ENCODE data around the gene CTNNA3. TPM values are rescaled to one million over a fixed set of nuclear protein-coding genes. Genes with fewer than 3 reads are reported as not detected.

CTNNA3 gene
- total RNA-seq, 1 experiment from 2014 or later: 0.32 TPM

DNA sequence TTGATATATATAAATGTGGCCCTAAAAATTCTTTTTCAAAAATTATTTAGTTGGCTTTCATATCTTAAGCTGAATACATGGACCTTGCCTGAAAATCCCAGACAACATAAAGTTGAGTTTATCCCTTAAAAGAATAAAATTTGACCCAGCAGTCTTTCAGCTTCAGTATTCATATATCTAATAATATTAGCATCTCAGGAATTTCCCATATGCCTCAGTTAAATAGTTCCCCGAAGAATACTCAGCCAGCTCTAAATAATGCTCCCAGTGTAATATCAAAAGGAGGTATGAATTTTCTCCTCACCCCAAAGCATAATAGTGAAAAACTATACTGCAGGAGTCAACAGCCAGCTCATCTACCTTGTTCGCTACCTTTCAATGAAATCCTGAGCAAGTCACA is 145.9 kb downstream of the CTNNA3 start:
- Histone ChIP-seq H3K4me1 (ENCODE audit: control insufficient read depth in 1 of 2, insufficient read depth in 2 of 2, low read length in 2 of 2) (no peaks in the 10 kb centered on the region), H3K27ac (ENCODE audit: low read depth, low read length) (no peak overlapping the region), H3K27me3 (ENCODE audit: insufficient read depth, low read length) (no peaks in the 10 kb centered on the region), H2AFZ (ENCODE audit: low read depth, low read length, poor library complexity, severe bottlenecking) (no peak overlapping the region), H3K9me2 (ENCODE audit: insufficient read depth) (no peaks in the 10 kb centered on the region), H3K9ac (ENCODE audit: low read length) (no peak overlapping the region), H4K20me1 (ENCODE audit: insufficient read depth) (no peaks in the 10 kb centered on the region), H3K9me3 (ENCODE audit: control insufficient read depth in 1 of 2, insufficient read depth in 1 of 2, low read depth in 1 of 2, low read length in 2 of 2) (no peaks in the 10 kb centered on the region), H3K79me2 (ENCODE audit: insufficient read depth, low read length) (no peaks in the 10 kb centered on the region), H3K36me3 (ENCODE audit: control insufficient read depth in 1 of 2, insufficient read depth in 2 of 2, low read length in 2 of 2) (no peaks in the 10 kb centered on the region), H3K4me3 (replicated peaks in 1 of 2; ENCODE audit: low read depth in 1 of 2, low read length in 2 of 2) (no peak overlapping the region), H3K4me2 (ENCODE audit: low read length) (no peak overlapping the region)
- BruUV-seq (replicated peaks): no TSS peak
- no peak for DNase-seq (ENCODE audit: low read depth, low spot score)
- ATAC-seq: no peak
- intact Hi-C loops (cut with micrococcal nuclease): no loop called here
- CTCF ChIA-PET: no interaction called here
- RAD21 ChIA-PET (ENCODE audit: low non-redundant PET in 1 of 2, low total read pairs in 2 of 2, uncharacterized antibody in 2 of 2, unreplicated experiment in 2 of 2): no interaction called here
- TF ChIP-seq POLR2A (IDR thresholded peaks at IDR 0.05; ENCODE audit: borderline replicate concordance, extremely low read depth, insufficient read depth, insufficient read length) (no peak), SP1 (IDR thresholded peaks at IDR 0.05; ENCODE audit: low read depth) (no peak), ZFX (IDR thresholded peaks at IDR 0.05) (no peak), CBX3 (IDR thresholded peaks at IDR 0.05; ENCODE audit: low read depth) (no peak), REST (IDR thresholded peaks at IDR 0.05; ENCODE audit: low read depth) (no peak), EZH2phosphoT487 (IDR thresholded peaks at IDR 0.05; ENCODE audit: borderline replicate concordance) (no peak), TCF7L2 (IDR thresholded peaks at IDR 0.05; ENCODE audit: borderline replicate concordance, extremely low read depth, insufficient read depth, insufficient read length) (no peak), POLR2AphosphoS5 (IDR thresholded peaks at IDR 0.05; ENCODE audit: low read depth, low read length) (no peak), ZNF274 (IDR thresholded peaks at IDR 0.05; ENCODE audit: low read depth, low read length) (no peak), YY1 (IDR thresholded peaks at IDR 0.05; ENCODE audit: extremely low read depth, insufficient replicate concordance, low read depth, low read length) (no peak), SRF (IDR thresholded peaks at IDR 0.05; ENCODE audit: low read depth) (no peak), SIN3A (IDR thresholded peaks at IDR 0.05; ENCODE audit: low read depth) (no peak), ELF1 (IDR thresholded peaks at IDR 0.05; ENCODE audit: borderline replicate concordance, low read depth) (no peak), FOSL1 (IDR thresholded peaks at IDR 0.05; ENCODE audit: low read depth) (no peak), EZH2 (IDR thresholded peaks at IDR 0.05) (no peak), JUND (IDR thresholded peaks at IDR 0.05) (no peak)
- TF ChIP-seq, protein P1, sequence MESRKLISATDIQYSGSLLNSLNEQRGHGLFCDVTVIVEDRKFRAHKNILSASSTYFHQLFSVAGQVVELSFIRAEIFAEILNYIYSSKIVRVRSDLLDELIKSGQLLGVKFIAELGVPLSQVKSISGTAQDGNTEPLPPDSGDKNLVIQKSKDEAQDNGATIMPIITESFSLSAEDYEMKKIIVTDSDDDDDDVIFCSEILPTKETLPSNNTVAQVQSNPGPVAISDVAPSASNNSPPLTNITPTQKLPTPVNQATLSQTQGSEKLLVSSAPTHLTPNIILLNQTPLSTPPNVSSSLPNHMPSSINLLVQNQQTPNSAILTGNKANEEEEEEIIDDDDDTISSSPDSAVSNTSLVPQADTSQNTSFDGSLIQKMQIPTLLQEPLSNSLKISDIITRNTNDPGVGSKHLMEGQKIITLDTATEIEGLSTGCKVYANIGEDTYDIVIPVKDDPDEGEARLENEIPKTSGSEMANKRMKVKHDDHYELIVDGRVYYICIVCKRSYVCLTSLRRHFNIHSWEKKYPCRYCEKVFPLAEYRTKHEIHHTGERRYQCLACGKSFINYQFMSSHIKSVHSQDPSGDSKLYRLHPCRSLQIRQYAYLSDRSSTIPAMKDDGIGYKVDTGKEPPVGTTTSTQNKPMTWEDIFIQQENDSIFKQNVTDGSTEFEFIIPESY (IDR thresholded peaks at IDR 0.05; ENCODE audit: extremely low read depth, insufficient replicate concordance, low read length): no peak
- TF ChIP-seq, protein P2, sequence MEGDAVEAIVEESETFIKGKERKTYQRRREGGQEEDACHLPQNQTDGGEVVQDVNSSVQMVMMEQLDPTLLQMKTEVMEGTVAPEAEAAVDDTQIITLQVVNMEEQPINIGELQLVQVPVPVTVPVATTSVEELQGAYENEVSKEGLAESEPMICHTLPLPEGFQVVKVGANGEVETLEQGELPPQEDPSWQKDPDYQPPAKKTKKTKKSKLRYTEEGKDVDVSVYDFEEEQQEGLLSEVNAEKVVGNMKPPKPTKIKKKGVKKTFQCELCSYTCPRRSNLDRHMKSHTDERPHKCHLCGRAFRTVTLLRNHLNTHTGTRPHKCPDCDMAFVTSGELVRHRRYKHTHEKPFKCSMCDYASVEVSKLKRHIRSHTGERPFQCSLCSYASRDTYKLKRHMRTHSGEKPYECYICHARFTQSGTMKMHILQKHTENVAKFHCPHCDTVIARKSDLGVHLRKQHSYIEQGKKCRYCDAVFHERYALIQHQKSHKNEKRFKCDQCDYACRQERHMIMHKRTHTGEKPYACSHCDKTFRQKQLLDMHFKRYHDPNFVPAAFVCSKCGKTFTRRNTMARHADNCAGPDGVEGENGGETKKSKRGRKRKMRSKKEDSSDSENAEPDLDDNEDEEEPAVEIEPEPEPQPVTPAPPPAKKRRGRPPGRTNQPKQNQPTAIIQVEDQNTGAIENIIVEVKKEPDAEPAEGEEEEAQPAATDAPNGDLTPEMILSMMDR (IDR thresholded peaks at IDR 0.05 in 2 of 3, conservative IDR thresholded peaks at IDR 0.05 in 1 of 3; ENCODE audit: borderline replicate concordance in 1 of 3, insufficient read depth in 1 of 3, low read depth in 2 of 3, low read length in 2 of 3): no peak
- POLR2A ChIA-PET: no interaction called here
